Uterus (tissue), 2 donors: ENCODE measurements around the gene EIF4EBP3.

ENCODE experiments used
- POLR2A ChIP-seq, 2 donors: fragments of 450-650 bp; IDR thresholded peaks; one replicate each; pipeline ENCODE4 v1.6.1; 2016; ENCODE audit warnings: antibody characterized with exemption in 2 of 2, mild to moderate bottlenecking in 1 of 2, moderate library complexity in 1 of 2
- TF ChIP-seq, protein P1 (sequence below), 4 experiments: fragments of 200-600 bp in 2 of 4; fragments of 450-650 bp in 2 of 4; sonication (generic) in 2 of 4; IDR thresholded peaks; one replicate each; pipeline ENCODE4 v1.5.1; 2016 to 2019; ENCODE audit warnings: antibody characterized with exemption in 4 of 4, mild to moderate bottlenecking in 2 of 4, moderate library complexity in 1 of 4

DNA sequence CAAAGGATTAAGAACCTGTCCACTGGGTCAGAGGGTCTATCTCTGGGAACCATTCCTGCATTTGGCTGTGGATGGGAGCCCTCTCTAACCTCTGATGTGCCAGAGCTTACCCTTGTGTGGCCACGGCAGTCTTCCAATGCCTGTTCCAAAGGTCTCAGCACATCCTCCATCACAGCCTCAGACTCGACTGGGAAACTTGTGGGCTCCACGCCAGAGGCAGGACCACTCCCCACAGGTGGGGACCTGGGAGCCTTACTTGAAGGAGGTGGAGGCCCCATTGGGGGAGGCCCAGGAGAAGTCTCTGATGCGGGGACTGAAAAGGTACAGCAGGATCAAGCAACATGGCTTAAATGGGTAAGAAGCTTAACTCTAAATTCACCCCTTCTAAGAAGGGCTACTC, 4.4 kb downstream of the EIF4EBP3 start:
- TF ChIP-seq, protein P1, sequence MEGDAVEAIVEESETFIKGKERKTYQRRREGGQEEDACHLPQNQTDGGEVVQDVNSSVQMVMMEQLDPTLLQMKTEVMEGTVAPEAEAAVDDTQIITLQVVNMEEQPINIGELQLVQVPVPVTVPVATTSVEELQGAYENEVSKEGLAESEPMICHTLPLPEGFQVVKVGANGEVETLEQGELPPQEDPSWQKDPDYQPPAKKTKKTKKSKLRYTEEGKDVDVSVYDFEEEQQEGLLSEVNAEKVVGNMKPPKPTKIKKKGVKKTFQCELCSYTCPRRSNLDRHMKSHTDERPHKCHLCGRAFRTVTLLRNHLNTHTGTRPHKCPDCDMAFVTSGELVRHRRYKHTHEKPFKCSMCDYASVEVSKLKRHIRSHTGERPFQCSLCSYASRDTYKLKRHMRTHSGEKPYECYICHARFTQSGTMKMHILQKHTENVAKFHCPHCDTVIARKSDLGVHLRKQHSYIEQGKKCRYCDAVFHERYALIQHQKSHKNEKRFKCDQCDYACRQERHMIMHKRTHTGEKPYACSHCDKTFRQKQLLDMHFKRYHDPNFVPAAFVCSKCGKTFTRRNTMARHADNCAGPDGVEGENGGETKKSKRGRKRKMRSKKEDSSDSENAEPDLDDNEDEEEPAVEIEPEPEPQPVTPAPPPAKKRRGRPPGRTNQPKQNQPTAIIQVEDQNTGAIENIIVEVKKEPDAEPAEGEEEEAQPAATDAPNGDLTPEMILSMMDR (IDR thresholded peaks at IDR 0.05): no peak
- TF ChIP-seq POLR2A (IDR thresholded peaks at IDR 0.05): no peak
